PC-9 (cell line): ENCODE measurements around the gene CAPN10. TPM values are rescaled to one million over a fixed set of nuclear protein-coding genes. Genes with fewer than 3 reads are reported as not detected.

ENCODE experiments used
- BruUV-seq: library from RNA; stranded (reverse); fragments of 400-500 nt; replicated peaks from 2 replicates; lab custom pipeline; 2021; lab: Mats Ljungman, UMichigan
- CTCF ChIA-PET: fragments of 300-600 bp; sonication (Branson Sonifier 250); formaldehyde crosslinking; loops from one replicate; lab custom pipeline; 2022; ENCODE audit warnings: antibody characterized with exemption; lab: Charles Lee
- POLR2A ChIA-PET: fragments of 300-600 bp; sonication (Branson Sonifier 250); formaldehyde crosslinking; loops from one replicate; lab custom pipeline; 2022; ENCODE audit warnings: antibody characterized with exemption; ENCODE audit not compliant: unreplicated experiment; lab: Charles Lee
- DNase-seq, 2 experiments: peaks; one replicate each; pipeline versions ENCODE4 v3.0.0 to v3.0.0-alpha.2; 2015 to 2022; ENCODE audit warnings: mixed read lengths in 1 of 2
- H2AFZ ChIP-seq: fragments of 200-600 bp; sonication (generic); 2 replicates; pipeline ENCODE4 v1.8.1; 2017; ENCODE audit warnings: antibody characterized with exemption
- H3F3A ChIP-seq: fragments of 200-600 bp; sonication (generic); 2 replicates; pipeline ENCODE4 v1.8.1; 2017; ENCODE audit warnings: antibody characterized with exemption, mild to moderate bottlenecking, low read depth; ENCODE audit not compliant: insufficient read depth
- H3K27ac ChIP-seq: fragments of 200-600 bp; sonication (generic); 2 replicates; pipeline ENCODE4 v1.6.1; 2016; ENCODE audit warnings: mixed run types
- H3K27me3 ChIP-seq: fragments of 200-600 bp; sonication (generic); 2 replicates; pipeline ENCODE4 v1.6.1; 2016; ENCODE audit warnings: low read depth, mixed run types; ENCODE audit not compliant: insufficient read depth
- H3K36me3 ChIP-seq: fragments of 200-600 bp; sonication (generic); 2 replicates; pipeline ENCODE4 v1.6.1; 2016; ENCODE audit warnings: low read depth, mixed run types
- H3K4me1 ChIP-seq: fragments of 200-600 bp; sonication (generic); replicated peaks from 2 replicates; pipeline ENCODE4 v1.6.1; 2016; ENCODE audit warnings: mixed run types; ENCODE audit not compliant: insufficient read depth
- H3K4me2 ChIP-seq: fragments of 200-600 bp; sonication (generic); 2 replicates; pipeline ENCODE4 v1.6.1; 2017; ENCODE audit warnings: mixed run types
- H3K4me3 ChIP-seq: fragments of 200-600 bp; sonication (generic); 2 replicates; pipeline ENCODE4 v1.6.1; 2016; ENCODE audit warnings: mixed run types
- H3K79me2 ChIP-seq: fragments of 200-600 bp; sonication (generic); 2 replicates; pipeline ENCODE4 v1.6.1; 2017; ENCODE audit warnings: low read depth, mixed run types
- H3K9me2 ChIP-seq: fragments of 200-600 bp; sonication (generic); 2 replicates; pipeline ENCODE4 v1.8.1; 2017; ENCODE audit warnings: mild to moderate bottlenecking; ENCODE audit not compliant: insufficient read depth
- H3K9me3 ChIP-seq: fragments of 200-600 bp; sonication (generic); 2 replicates; pipeline ENCODE4 v1.8.1; 2016; ENCODE audit warnings: low read depth; ENCODE audit not compliant: insufficient read depth
- H4K20me1 ChIP-seq: fragments of 200-600 bp; sonication (generic); 2 replicates; pipeline ENCODE4 v1.8.1; 2017; ENCODE audit not compliant: insufficient read depth
- CTCF ChIP-seq: fragments of 200-600 bp; sonication (generic); conservative IDR thresholded peaks from 2 replicates; pipeline ENCODE4 v1.6.1; 2017; ENCODE audit warnings: mixed run types, antibody characterized with exemption, mild to moderate bottlenecking, moderate library complexity
- EZH2 ChIP-seq: fragments of 200-600 bp; sonication (generic); IDR thresholded peaks from 2 replicates; pipeline ENCODE4 v1.8.0; 2017; ENCODE audit warnings: antibody characterized with exemption, low read depth
- intact Hi-C: fragments of 100-400 bp; cut with micrococcal nuclease; formaldehyde crosslinking; loops from one replicate; pipeline ENCODE4 v1.10.0; 2022; ENCODE audit not compliant: unreplicated experiment
- total RNA-seq: library from RNA; stranded (reverse); gene quantifications from 2 replicates; pipeline ENCODE4 v1.2.3, GENCODE V29; 2021

CAPN10 gene
- total RNA-seq, 1 experiment from 2014 or later, result 49.8 TPM

- Histone ChIP-seq H3K79me2 (no peaks in the 10 kb centered on the region), H3K9me2 (no peaks in the 10 kb centered on the region), H3K36me3 (no peaks in the 10 kb centered on the region), H4K20me1 (no peaks in the 10 kb centered on the region), H3K9me3 (peaks cover 16% of the 10 kb centered on the region; the same call in 1 of the 2 replicates), H3K4me1 (no peaks in the 10 kb centered on the region), H3K4me3 (no peak overlapping the region), H3K4me2 (no peak overlapping the region), H3F3A (no peaks in the 10 kb centered on the region), H2AFZ (no peak overlapping the region), H3K27ac (no peak overlapping the region), H3K27me3 (peaks cover 30% of the 10 kb centered on the region)
- intact Hi-C loops, result no loop called here
- ChIA-PET CTCF (no interaction called here), POLR2A (interaction anchor here (0.5 kb wide), 1 partner anchor 9 kb away, joined by 4 read pairs; no protein-coding TSS in a partner anchor)
- no peak for DNase-seq
- TF ChIP-seq EZH2, result no peak
- no peak for TF ChIP-seq CTCF
- BruUV-seq, result no TSS peak
These were observed 34.3 kb downstream of the CAPN10 start for GRCh38 chr2:240620859-240621258.

- TF ChIP-seq EZH2 (no peak), CTCF (no peak)
- ChIA-PET POLR2A (no interaction called here), CTCF (no interaction called here)
- no TSS peak for BruUV-seq
- Histone ChIP-seq H3K27ac (no peak overlapping the region), H3K79me2 (no peaks in the 10 kb centered on the region), H3K36me3 (no peaks in the 10 kb centered on the region), H3K4me1 (no peaks in the 10 kb centered on the region), H3K4me3 (no peak overlapping the region), H3F3A (no peaks in the 10 kb centered on the region), H2AFZ (no peak overlapping the region), H3K27me3 (peaks cover 31% of the 10 kb centered on the region), H3K9me3 (peaks cover 8% of the 10 kb centered on the region; the same call in 1 of the 2 replicates), H3K4me2 (no peak overlapping the region), H4K20me1 (no peaks in the 10 kb centered on the region), H3K9me2 (no peaks in the 10 kb centered on the region)
- intact Hi-C loops, result no loop called here
- no peak for DNase-seq
These were observed 35.5 kb downstream of the CAPN10 start for GRCh38 chr2:240622060-240622411.

GRCh38 chr2:240622531-240623235 lies 36.1 kb downstream of the CAPN10 start:
- intact Hi-C loops, result no loop called here
- Histone ChIP-seq H3F3A (no peaks in the 10 kb centered on the region), H3K79me2 (no peaks in the 10 kb centered on the region), H3K4me2 (no peak overlapping the region), H3K9me2 (no peaks in the 10 kb centered on the region), H3K36me3 (no peaks in the 10 kb centered on the region), H2AFZ (no peak overlapping the region), H3K4me1 (no peaks in the 10 kb centered on the region), H3K4me3 (no peak overlapping the region), H3K9me3 (peaks cover 5% of the 10 kb centered on the region; the same call in 1 of the 2 replicates), H4K20me1 (no peaks in the 10 kb centered on the region), H3K27me3 (peaks cover 33% of the 10 kb centered on the region), H3K27ac (no peak overlapping the region)
- TF ChIP-seq EZH2, result no peak
- no peak for TF ChIP-seq CTCF
- POLR2A ChIA-PET, result no interaction called here
- no TSS peak for BruUV-seq
- no peak for DNase-seq
- CTCF ChIA-PET, result no interaction called here
